GM19455 (cell line): ENCODE measurements around the gene DPPA5.
"Not testable (repeated sequence)": the region's sequence is repeated elsewhere in the genome, so short reads cannot be mapped to it uniquely, and the experiment has no call there.

Source experiments
- ATAC-seq: cut with Tn5 transposase; IDR thresholded peaks from one replicate; pipeline ENCODE4 v1.9.1; 2021; ENCODE audit not compliant: unreplicated experiment

Gene DPPA5

DNA sequence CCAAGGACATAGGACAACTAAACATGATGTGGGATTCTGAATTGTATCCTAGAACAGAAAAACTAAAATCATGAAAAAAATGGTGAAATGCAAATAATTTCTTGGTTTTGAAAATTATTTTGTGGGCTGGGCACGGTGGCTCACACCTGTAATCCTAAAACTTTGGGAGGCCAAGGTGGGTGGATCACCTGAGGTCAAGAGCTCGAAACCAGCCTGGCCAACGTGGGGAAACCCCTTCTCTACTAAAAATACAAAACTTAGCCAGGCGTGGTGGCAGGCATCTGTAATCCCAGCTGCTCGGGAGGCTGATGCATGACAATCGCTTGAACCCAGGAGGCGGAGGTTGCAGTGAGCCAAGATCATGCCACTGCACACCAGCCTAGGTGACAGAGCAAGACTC, 50.3 kb downstream of the DPPA5 start:
- ATAC-seq, result not testable (repeated sequence)
